GF-D8 (cell line): ENCODE data around the gene HBQ1.
"Not testable (repeated sequence)": the region's sequence is repeated elsewhere in the genome, so short reads cannot be mapped to it uniquely, and the experiment has no call there.

Experiments used
- DNase-seq: peaks from one replicate; lab custom pipeline; 2025; lab: John Stamatoyannopoulos, UW

HBQ1 gene

DNA sequence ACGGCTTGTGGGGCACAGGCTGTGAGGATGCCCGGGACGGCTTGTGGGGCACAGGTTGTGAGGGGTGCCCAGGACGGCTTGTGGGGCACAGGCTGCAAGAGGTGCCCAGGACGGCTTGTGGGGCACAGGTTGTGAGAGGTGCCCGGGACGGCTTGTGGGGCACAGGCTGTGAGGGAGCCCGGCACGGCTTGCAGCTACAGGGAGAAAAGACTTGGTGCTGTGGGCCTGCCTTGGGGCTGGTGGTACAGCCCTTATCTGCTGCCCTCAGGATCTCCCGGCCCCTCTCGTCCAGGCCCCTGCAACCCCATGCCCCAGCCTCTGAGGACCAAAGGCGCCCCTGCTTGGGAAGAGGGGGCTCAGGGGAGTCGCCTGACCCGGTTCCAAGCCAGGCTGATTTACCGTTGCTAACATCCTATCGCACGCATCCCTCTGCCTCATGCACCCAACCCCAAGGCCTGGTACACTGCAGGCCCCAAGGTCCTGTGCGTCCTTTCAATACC, 19.5 kb upstream of the HBQ1 start:
- DNase-seq = no peak

GRCh38 chr16:162271-162991, 17.8 kb upstream of the HBQ1 start:
- DNase-seq = no peak

GRCh38 chr16:163139-163538, 17.1 kb upstream of the HBQ1 start:
- DNase-seq = not testable (repeated sequence)

GRCh38 chr16:163696-164095, 16.6 kb upstream of the HBQ1 start:
- DNase-seq = not testable (repeated sequence)

DNA sequence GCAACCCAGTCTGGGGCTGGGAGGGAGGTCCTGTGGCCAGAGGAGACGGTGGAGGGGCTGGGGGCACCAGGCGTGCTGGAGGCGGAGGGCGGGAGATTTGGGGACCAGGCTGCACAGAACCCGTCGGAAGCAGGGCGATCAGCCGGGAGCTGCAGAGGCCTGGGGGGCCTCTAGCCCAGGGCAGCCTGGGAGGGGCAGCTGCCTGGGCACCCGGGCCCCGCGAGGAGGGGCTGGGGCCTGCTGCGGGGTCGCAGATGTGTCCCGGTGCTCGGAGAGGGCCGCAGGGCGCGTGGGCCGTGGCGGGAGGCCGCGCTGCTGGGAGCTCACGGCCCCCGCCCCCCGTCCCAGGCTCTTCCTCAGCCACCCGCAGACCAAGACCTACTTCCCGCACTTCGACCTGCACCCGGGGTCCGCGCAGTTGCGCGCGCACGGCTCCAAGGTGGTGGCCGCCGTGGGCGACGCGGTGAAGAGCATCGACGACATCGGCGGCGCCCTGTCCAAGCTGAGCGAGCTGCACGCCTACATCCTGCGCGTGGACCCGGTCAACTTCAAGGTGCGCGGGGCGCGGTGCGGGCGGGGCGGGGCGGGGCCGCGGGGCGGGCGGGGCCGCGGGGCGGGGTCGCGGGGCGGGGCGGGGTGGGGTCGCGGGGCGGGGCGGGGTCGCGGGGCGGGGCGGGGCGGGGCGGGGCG, 16.0 kb upstream of the HBQ1 start:
- not testable (repeated sequence) for DNase-seq

DNA sequence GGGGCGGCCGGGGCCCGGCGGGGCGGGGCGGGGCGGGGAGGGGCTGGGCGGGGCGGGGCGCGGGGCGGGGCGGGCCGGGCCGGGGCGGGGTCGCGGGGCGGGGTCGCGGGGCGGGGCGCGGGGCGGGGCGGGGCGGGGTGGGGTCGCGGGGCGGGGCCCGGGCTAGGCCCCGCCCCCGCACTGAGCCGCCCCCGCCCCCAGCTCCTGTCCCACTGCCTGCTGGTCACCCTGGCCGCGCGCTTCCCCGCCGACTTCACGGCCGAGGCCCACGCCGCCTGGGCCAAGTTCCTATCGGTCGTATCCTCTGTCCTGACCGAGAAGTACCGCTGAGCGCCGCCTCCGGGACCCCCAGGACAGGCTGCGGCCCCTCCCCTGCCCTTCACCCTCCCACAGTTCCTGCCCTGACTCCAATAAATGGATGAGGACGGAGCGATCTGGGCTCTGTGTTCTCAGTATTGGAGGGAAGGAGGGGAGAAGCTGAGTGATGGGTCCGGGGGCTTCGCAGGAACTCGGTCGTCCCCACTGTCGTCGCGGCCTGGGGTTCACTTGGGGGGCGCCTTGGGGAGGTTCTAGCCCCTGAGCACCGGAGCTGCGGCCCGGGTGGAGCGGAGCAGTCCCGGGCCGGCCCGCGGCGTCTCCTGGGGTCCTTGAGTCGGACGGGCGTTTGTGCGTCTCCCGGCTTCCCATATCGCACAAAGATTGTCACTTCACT, 15.3 kb upstream of the HBQ1 start:
- no peak for DNase-seq

GRCh38 chr16:165539-166374, 14.5 kb upstream of the HBQ1 start, which contains the start of gene HBM:
HBM (plus strand) TSS chr16:165978; CDS start chr16:165998, 20 bp downstream.
- DNase-seq = no peak

DNA sequence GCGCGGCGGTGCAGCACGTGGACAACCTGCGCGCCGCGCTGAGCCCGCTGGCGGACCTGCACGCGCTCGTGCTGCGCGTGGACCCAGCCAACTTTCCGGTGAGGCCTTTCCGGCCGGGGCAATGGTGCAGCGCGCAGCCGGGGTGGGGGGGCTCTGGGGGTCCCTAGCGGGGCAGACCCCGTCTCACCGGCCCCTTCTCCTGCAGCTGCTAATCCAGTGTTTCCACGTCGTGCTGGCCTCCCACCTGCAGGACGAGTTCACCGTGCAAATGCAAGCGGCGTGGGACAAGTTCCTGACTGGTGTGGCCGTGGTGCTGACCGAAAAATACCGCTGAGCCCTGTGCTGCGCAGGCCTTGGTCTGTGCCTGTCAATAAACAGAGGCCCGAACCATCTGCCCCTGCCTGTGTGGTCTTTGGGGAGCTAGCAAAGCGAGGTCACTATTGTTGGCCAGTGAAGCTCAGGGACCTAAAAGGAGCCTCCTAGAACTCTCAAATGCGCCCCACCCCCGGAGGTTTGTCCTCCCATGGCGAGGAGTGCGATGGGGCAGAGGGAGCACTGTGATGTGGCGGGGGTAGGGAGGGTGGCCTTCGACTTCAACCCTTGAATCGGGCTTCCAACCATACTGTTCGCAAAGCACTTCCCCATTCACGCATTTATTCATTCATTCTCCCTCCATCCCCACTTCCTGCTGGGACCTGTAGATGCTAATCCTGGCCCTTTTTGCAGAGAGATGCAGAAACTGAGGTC, 13.7 kb upstream of the HBQ1 start:
- no peak for DNase-seq

DNA sequence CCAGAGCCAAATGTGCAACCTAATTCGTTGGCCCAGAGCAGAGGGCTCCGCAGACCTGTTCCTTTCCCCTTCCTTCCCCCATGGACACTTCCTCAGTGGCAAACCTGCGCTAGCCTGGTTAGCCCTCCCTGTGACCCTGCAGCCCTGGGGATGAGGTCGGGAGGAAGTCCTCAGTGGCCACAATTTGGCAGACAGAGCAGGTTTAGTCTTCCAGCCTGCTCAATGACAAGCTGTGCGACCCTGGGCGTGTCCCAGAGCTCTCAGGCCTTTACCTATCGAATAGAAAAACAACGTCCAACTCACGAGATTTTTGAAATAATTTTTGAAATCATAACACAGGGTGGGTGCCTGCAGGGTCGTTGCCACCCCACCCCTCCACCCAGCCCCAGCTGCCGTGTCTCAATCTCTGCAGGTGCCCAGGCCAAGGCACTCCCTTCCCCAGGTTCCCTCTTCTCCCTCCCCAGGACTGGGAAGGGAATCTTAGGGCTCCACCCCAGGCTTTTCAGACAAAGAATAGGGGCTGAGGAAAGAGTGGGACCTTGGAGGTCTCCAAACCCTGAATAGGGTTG, 13.1 kb upstream of the HBQ1 start:
- DNase-seq = no peak

DNA sequence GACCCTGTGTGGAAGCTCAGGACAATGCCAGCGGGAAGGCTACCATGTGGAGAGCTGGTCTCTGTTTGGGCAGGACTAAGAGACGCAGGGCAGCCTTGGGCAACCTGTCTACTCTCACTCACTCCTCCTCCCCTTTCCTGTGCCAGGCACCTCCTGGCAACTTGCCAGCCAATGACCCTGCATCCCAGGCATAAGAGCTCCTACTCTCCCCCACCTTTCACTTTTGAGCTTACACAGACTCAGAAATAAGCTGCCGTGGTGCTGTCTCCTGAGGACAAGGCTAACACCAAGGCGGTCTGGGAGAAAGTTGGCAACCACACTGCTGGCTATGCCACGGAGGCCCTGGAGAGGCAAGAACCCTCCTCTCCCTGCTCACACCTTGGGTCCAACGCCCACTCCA, 11.8 kb upstream of the HBQ1 start:
- no peak for DNase-seq

DNA sequence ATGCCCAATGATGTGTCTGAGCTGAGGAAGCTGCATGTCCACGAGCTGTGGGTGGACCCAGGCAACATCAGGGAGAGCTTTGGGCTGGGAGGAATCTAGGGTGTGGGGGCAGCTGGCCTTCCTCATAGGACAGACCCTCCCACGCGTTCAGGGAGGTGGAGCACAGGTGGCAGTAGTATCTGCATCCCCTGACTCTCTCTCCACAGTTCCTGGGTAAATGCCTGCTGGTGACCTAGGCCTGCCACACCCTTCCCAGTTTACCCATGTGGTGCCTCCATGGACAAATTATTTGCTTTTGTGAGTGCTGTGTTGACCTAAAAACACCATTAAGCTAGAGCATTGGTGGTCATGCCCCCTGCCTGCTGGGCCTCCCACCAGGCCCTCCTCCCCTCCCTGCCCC, 11.2 kb upstream of the HBQ1 start:
- no peak for DNase-seq

DNA sequence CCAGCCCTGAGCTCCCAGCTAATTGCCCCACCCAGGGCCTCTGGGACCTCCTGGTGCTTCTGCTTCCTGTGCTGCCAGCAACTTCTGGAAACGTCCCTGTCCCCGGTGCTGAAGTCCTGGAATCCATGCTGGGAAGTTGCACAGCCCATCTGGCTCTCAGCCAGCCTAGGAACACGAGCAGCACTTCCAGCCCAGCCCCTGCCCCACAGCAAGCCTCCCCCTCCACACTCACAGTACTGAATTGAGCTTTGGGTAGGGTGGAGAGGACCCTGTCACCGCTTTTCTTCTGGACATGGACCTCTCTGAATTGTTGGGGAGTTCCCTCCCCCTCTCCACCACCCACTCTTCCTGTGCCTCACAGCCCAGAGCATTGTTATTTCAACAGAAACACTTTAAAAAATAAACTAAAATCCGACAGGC, 10.2 kb upstream of the HBQ1 start:
- not testable (repeated sequence) for DNase-seq

DNA sequence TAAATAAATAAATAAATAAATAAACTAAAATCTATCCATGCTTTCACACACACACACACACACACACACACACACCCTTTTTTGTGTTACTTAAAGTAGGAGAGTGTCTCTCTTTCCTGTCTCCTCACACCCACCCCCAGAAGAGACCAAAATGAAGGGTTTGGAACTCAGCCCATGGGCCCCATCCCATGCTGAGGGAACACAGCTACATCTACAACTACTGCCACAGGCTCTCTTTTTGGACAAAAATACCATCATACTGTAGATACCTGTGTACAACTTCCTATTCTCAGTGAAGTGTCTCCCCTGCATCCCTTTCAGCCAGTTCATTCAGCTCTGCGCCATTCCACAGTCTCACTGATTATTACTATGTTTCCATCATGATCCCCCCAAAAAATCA, 9.5 kb upstream of the HBQ1 start:
- DNase-seq = no peak

GRCh38 chr16:172374-172941, 7.8 kb upstream of the HBQ1 start, which contains the start of gene HBA2:
HBA2 (plus strand) TSS chr16:172876; CDS start chr16:172913, 37 bp downstream.
- not testable (repeated sequence) for DNase-seq

- DNase-seq = not testable (repeated sequence)
Observed at GRCh38 chr16:173211-173854, 6.9 kb upstream of the HBQ1 start.

DNA sequence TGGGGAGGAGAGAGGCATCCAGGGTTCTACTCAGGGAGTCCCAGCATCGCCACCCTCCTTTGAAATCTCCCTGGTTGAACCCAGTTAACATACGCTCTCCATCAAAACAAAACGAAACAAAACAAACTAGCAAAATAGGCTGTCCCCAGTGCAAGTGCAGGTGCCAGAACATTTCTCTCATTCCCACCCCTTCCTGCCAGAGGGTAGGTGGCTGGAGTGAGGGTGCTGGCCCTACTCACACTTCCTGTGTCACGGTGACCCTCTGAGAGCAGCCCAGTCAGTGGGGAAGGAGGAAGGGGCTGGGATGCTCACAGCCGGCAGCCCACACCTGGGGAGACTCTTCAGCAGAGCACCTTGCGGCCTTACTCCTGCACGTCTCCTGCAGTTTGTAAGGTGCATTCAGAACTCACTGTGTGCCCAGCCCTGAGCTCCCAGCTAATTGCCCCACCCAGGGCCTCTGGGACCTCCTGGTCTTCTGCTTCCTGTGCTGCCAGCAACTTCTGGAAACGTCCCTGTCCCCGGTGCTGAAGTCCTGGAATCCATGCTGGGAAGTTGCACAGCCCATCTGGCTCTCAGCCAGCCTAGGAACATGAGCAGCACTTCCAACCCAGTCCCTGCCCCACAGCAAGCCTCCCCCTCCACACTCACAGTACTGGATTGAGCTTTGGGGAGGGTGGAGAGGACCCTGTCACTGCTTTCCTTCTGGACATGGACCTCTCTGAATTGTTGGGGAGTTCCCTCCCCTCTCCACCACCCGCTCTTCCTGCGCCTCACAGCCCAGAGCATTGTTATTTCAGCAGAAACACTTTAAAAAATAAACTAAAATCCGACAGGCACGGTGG, 6.1 kb upstream of the HBQ1 start:
- not testable (repeated sequence) for DNase-seq

DNA sequence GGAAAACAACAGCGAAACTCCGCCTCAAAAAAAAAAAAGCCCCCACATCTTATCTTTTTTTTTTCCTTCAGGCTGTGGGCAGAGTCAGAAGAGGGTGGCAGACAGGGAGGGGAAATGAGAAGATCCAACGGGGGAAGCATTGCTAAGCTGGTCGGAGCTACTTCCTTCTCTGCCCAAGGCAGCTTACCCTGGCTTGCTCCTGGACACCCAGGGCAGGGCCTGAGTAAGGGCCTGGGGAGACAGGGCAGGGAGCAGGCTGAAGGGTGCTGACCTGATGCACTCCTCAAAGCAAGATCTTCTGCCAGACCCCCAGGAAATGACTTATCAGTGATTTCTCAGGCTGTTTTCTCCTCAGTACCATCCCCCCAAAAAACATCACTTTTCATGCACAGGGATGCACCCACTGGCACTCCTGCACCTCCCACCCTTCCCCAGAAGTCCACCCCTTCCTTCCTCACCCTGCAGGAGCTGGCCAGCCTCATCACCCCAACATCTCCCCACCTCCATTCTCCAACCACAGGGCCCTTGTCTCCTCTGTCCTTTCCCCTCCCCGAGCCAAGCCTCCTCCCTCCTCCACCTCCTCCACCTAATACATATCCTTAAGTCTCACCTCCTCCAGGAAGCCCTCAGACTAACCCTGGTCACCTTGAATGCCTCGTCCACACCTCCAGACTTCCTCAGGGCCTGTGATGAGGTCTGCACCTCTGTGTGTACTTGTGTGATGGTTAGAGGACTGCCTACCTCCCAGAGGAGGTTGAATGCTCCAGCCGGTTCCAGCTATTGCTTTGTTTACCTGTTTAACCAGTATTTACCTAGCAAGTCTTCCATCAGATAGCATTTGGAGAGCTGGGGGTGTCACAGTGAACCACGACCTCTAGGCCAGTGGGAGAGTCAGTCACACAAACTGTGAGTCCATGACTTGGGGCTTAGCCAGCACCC, 5.0 kb upstream of the HBQ1 start:
- no peak for DNase-seq

- DNase-seq = not testable (repeated sequence)
Observed at GRCh38 chr16:176006-176405, 4.3 kb upstream of the HBQ1 start.
